Thymus (tissue), 14 donors: ENCODE data around the gene PPT2. TPM values are rescaled to one million over a fixed set of nuclear protein-coding genes. Genes with fewer than 3 reads are reported as not detected.

Source experiments
- DNase-seq, 9 donors: peaks; one replicate each; pipeline ENCODE4 v3.0.0-alpha.2; 2013; ENCODE audit warnings: low spot score in 9 of 9, low read depth in 6 of 9, missing footprints in 1 of 9
- H3K27ac ChIP-seq, 2 donors: one replicate each; pipeline ENCODE4 v1.5.1; 2013; ENCODE audit warnings: control low read depth in 1 of 2, low read depth in 1 of 2, low read length in 1 of 2, mild to moderate bottlenecking in 1 of 2, moderate library complexity in 1 of 2
- H3K27me3 ChIP-seq, 2 donors: one replicate each; pipeline ENCODE4 v1.5.1; 2013; ENCODE audit warnings: low read length in 1 of 2; ENCODE audit not compliant: control insufficient read depth in 2 of 2, insufficient read depth in 1 of 2
- H3K36me3 ChIP-seq, 2 donors: one replicate each; pipeline ENCODE4 v1.5.1; 2013; ENCODE audit warnings: low read length in 1 of 2, mild to moderate bottlenecking in 1 of 2, moderate library complexity in 1 of 2; ENCODE audit not compliant: control insufficient read depth in 2 of 2, insufficient read depth in 2 of 2
- H3K4me1 ChIP-seq, 2 donors: one replicate each; pipeline ENCODE4 v1.5.1; 2013; ENCODE audit warnings: low read length in 2 of 2; ENCODE audit not compliant: control insufficient read depth in 2 of 2, insufficient read depth in 2 of 2
- H3K4me3 ChIP-seq, 2 donors: one replicate each; pipeline ENCODE4 v1.5.1; 2013; ENCODE audit warnings: low read length in 2 of 2, control low read depth in 1 of 2, mild to moderate bottlenecking in 1 of 2
- H3K9me3 ChIP-seq, 2 donors: one replicate each; pipeline ENCODE4 v1.5.1; 2013; ENCODE audit warnings: low read length in 1 of 2, mild to moderate bottlenecking in 1 of 2; ENCODE audit not compliant: control insufficient read depth in 2 of 2, insufficient read depth in 1 of 2
- WGBS: extraction: QIAGEN DNeasy Blood & Tissue Kit; methylation state at CpG from one replicate; pipeline ENCODE4 v1.1.7; 2013; 5-methylcytosine and 5-hydroxymethylcytosine counted together
- long read RNA-seq, 10 donors: transcript quantifications; one replicate each; lab custom pipeline, GENCODE V29; 2026
- polyA plus RNA-seq: library from polyadenylated mRNA; stranded (reverse); fragments of 200-250 nt; gene quantifications from one replicate; pipeline ENCODE4 v1.2.3, GENCODE V29; 2013
- total RNA-seq: library from RNA; stranded (reverse); fragments of 120-200 nt; gene quantifications from one replicate; pipeline ENCODE4 v1.2.4, GENCODE V29; 2013
- donor health status: healthy.

The PPT2 gene, protein sequence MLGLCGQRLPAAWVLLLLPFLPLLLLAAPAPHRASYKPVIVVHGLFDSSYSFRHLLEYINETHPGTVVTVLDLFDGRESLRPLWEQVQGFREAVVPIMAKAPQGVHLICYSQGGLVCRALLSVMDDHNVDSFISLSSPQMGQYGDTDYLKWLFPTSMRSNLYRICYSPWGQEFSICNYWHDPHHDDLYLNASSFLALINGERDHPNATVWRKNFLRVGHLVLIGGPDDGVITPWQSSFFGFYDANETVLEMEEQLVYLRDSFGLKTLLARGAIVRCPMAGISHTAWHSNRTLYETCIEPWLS
- total RNA-seq: 7.6 TPM
- polyA plus RNA-seq: 9.8 TPM
- long read RNA-seq, donor 1: 0 reads
- long read RNA-seq, donor 2: 0 reads
- long read RNA-seq, donor 3, partial matches to known transcripts: 0 of 3 reads
- long read RNA-seq, donor 3, other reads (novel, unspliced or antisense): 0 of 3 reads
- long read RNA-seq, donor 4, partial matches to known transcripts: 0 of 3 reads
- long read RNA-seq, donor 4, other reads (novel, unspliced or antisense): 0 of 3 reads
- long read RNA-seq, donor 5, partial matches to known transcripts: 0 of 6 reads
- long read RNA-seq, donor 5, other reads (novel, unspliced or antisense): 0 of 6 reads
- long read RNA-seq, donor 6, partial matches to known transcripts: 0 of 4 reads
- long read RNA-seq, donor 6, other reads (novel, unspliced or antisense): 0 of 4 reads
- long read RNA-seq, donor 7, partial matches to known transcripts: 0 of 3 reads
- long read RNA-seq, donor 7, other reads (novel, unspliced or antisense): 0 of 3 reads
- long read RNA-seq, donor 8, partial matches to known transcripts: 0 of 1 reads
- long read RNA-seq, donor 8, other reads (novel, unspliced or antisense): 0 of 1 reads
- long read RNA-seq, donor 9, partial matches to known transcripts: 0 of 5 reads
- long read RNA-seq, donor 9, other reads (novel, unspliced or antisense): 0 of 5 reads
- long read RNA-seq, donor 10: 0 reads

DNA sequence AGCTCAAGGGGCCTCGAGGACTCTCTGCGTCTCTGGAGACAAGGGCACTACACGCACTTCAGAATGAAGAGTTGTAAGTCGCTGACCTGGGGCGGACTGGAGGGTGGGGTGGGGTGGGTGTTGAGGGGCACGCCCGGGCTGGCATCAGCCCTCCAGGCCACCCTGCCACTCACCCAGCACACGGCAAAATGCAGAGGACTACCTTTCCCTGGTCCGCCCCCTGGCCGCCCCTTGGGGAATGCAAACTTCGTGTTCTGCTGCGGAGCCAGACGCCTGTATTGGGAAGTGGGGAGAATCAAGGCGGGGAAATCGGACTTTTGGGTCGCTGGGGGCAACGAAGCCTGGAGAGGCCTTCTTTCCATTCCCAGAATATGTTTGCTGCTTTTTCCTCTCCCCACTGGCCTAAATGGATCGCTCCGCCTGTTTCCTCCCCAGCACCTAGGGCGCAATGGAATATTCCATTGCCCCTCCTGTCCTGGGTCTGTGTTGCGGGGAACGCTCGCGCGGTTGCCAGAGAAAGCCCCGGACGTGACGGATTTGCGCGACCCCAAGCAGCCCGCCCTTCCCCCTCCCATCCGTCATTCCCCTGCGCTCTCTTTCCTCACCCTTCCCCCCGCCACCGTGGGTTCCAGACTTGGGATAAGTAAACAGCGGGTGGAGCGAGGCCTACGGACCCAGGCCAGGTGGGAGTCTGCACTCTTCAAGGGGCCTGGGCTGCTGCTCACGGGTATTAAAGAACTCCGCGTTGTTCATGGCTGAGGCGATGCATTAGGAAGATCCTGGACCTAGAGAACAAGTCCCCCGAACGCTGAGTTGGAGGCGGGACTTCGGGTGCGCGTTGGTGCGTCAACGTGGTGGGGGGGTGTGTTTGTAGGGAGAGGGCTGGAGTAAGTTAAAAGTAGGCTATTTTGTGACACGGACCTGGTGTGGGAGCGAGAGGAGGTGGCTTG lies at the start of gene PPT2:
Gene PPT2 (plus strand): TSS at position 578 of the 950 bp plus-strand sequence. CDS start 454 bp downstream, outside the sequence.
- DNase-seq: peak; percentile 66 to 89 (median 76)
- peaks cover 19 to 61% of the 10 kb centered on the region in 2 donors for H3K4me1 ChIP-seq
- WGBS: 6% methylated on average over 52 of the region's 52 CpGs

GRCh38 chr6:32105433-32105832 lies 48.5 kb upstream of the PPT2 start:
- 92% methylated on average over 4 of the region's 4 CpGs for WGBS
- peaks cover 0 to 52% of the 10 kb centered on the region in 2 donors for H3K27me3 ChIP-seq
- H3K4me3 ChIP-seq: no peak overlapping the region
- no peaks in the 10 kb centered on the region for H3K9me3 ChIP-seq
- no peak for DNase-seq
- H3K27ac ChIP-seq: no peak overlapping the region
- no peaks in the 10 kb centered on the region for H3K36me3 ChIP-seq
- H3K4me1 ChIP-seq: peaks cover 0 to 4% of the 10 kb centered on the region in 2 donors

More for the DNA sequence above, at the start of gene PPT2:
- H3K27ac ChIP-seq: peak within 1 kb of the TSS; percentile 55 to 80
- H3K27me3 ChIP-seq: peaks cover 26 to 56% of the 10 kb centered on the region in 2 donors
- peaks cover 22 to 29% of the 10 kb centered on the region in 2 donors for H3K36me3 ChIP-seq
- peaks cover 0 to 10% of the 10 kb centered on the region in 2 donors for H3K9me3 ChIP-seq
- peak within 1 kb of the TSS; percentile 62 to 84 for H3K4me3 ChIP-seq

DNA sequence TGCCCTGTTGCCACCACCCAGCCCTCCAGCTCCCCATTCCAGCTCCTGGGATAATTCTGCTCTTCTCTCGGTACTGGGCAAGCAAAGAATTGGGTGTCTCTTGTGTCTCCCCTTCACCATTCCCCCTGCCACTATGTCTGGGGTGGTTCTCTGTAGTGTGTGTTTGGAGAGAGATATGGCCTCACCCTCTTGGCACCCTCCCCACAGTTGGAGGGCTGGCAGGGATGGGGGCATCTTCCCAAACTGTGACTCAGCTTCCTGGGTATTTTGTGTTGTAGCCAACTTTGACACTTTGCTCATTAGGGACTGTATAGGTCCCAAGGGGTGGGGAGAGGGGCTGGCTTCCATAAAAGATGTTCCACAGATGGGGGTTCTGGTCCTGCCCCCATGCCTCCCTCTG lies 46.5 kb upstream of the PPT2 start:
- peaks cover 0 to 54% of the 10 kb centered on the region in 2 donors for H3K27me3 ChIP-seq
- H3K9me3 ChIP-seq: no peaks in the 10 kb centered on the region
- H3K27ac ChIP-seq: no peak overlapping the region
- WGBS: 100% methylated on average over 1 of the region's 1 CpG
- no peak overlapping the region for H3K4me3 ChIP-seq
- peaks cover 0 to 4% of the 10 kb centered on the region in 2 donors for H3K4me1 ChIP-seq
- DNase-seq: no peak
- peaks cover 0 to 4% of the 10 kb centered on the region in 2 donors for H3K36me3 ChIP-seq

DNA sequence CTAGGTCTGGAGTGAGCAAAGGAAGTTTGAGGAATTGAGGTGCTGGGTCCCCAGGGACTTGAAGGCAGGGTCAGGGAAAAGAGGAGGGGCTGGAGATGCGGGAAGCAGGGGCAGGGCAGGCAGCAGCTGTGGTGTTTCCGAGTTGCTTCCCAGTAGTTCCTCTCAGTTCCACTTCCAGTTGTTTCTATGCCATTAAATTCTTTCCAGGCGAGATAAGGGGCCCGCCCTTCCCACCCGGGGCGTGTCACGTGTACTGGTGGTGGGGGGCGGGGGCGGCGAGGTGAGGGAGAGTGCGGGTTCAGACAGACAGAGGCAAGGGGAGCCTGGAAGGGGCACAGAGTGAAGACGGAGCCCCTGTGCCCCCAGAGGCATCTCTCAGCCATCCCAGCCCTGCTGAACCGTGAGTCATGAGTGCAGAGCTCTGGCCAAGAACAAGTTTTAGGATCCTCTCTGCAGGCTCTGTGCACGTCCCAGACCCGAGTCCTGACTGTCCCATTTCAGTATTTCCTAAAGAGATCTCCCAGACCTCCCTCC lies 45.8 kb upstream of the PPT2 start:
- Histone ChIP-seq H3K4me3 (no peak overlapping the region), H3K9me3 (no peaks in the 10 kb centered on the region), H3K27me3 (peaks cover 0 to 54% of the 10 kb centered on the region in 2 donors), H3K4me1 (peaks cover 0 to 4% of the 10 kb centered on the region in 2 donors), H3K36me3 (peaks cover 0 to 4% of the 10 kb centered on the region in 2 donors), H3K27ac (peak overlapping the region in 1 of 2 donors; percentile 9)
- WGBS: 17% methylated on average over 15 of the region's 15 CpGs
- no peak for DNase-seq

DNA sequence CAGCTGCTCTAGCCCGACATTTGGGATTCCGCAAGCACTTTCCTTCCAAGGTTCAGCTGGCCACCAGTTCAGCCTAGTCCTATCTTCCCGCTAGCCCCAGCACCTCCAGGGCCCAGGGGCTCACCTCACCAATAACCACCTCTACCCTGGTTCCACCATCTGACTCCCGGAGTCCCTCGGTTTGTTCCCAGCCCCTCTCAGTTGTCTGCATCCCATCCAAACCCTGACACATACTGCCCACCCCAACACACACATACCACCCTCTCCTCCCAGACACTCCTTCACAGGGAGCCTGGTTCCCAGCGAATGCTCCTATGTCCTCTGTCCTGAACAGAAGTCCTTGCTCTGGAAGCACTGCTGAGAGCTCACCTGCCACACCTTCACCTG lies 45.2 kb upstream of the PPT2 start:
- no peak for DNase-seq
- no peak overlapping the region for H3K4me3 ChIP-seq
- H3K27me3 ChIP-seq: peaks cover 0 to 54% of the 10 kb centered on the region in 2 donors
- no peak overlapping the region for H3K27ac ChIP-seq
- 68% methylated on average over 6 of the region's 6 CpGs for WGBS
- peaks cover 0 to 4% of the 10 kb centered on the region in 2 donors for H3K36me3 ChIP-seq
- H3K9me3 ChIP-seq: no peaks in the 10 kb centered on the region
- peaks cover 0 to 4% of the 10 kb centered on the region in 2 donors for H3K4me1 ChIP-seq

GRCh38 chr6:32109114-32109764 lies 44.7 kb upstream of the PPT2 start, which contains the start of gene TNXB:
Gene TNXB (minus strand): TSS chr6:32109338. CDS start chr6:32098198, 11,140 bp downstream.
- no peaks in the 10 kb centered on the region for H3K9me3 ChIP-seq
- peaks cover 0 to 54% of the 10 kb centered on the region in 2 donors for H3K27me3 ChIP-seq
- peak within 1 kb of the TSS in 1 of 2 donors; percentile 9 for H3K27ac ChIP-seq
- peaks cover 0 to 4% of the 10 kb centered on the region in 2 donors for H3K4me1 ChIP-seq
- WGBS: 8% methylated on average over 12 of the region's 12 CpGs
- no peak within 1 kb of the TSS for H3K4me3 ChIP-seq
- no peak for DNase-seq
- H3K36me3 ChIP-seq: peaks cover 0 to 7% of the 10 kb centered on the region in 2 donors

GRCh38 chr6:32109765-32110160 lies 44.2 kb upstream of the PPT2 start:
- H3K4me3 ChIP-seq: no peak overlapping the region
- peaks cover 2 to 8% of the 10 kb centered on the region in 2 donors for H3K36me3 ChIP-seq
- WGBS: 92% methylated on average over 6 of the region's 6 CpGs
- no peak for DNase-seq
- peaks cover 0 to 50% of the 10 kb centered on the region in 2 donors for H3K27me3 ChIP-seq
- no peak overlapping the region for H3K27ac ChIP-seq
- no peaks in the 10 kb centered on the region for H3K9me3 ChIP-seq
- H3K4me1 ChIP-seq: peaks cover 0 to 4% of the 10 kb centered on the region in 2 donors
